Natural killer cell (primary cell): ENCODE results near the gene PRPF40A. TPM values are rescaled to one million over a fixed set of nuclear protein-coding genes. Genes with fewer than 3 reads are reported as not detected.

Experiments used
- ATAC-seq, 3 donors: fragments of 150-1000 bp in 2 of 3; fragments of 200-7000 bp in 1 of 3; cut with Tn5 transposase; 1 replicate in 1 of 3; 2 replicates in 2 of 3; pipeline ENCODE4 v1.10.0; 2021; ENCODE audit warnings: mild to moderate bottlenecking in 2 of 3, moderate library complexity in 2 of 3
- DNase-seq, 2 donors: peaks; one replicate each; pipeline versions ENCODE4 v3.0.0 to v3.0.0-alpha.2; 2013 to 2021; ENCODE audit warnings: mixed read lengths in 1 of 2
- H3K27ac ChIP-seq: one replicate; pipeline ENCODE4 v1.5.1; 2013; ENCODE audit warnings: mild to moderate bottlenecking, low read length
- H3K27me3 ChIP-seq: one replicate; pipeline ENCODE4 v1.6.1; 2013; ENCODE audit warnings: low read length; ENCODE audit not compliant: control insufficient read depth, insufficient read depth
- H3K36me3 ChIP-seq: one replicate; pipeline ENCODE4 v1.6.1; 2013; ENCODE audit warnings: low read length; ENCODE audit not compliant: control insufficient read depth, insufficient read depth
- H3K4me1 ChIP-seq: one replicate; pipeline ENCODE4 v1.6.1; 2013; ENCODE audit warnings: low read length; ENCODE audit not compliant: control insufficient read depth, insufficient read depth
- H3K4me3 ChIP-seq: one replicate; pipeline ENCODE4 v1.5.1; 2013; ENCODE audit warnings: low read length
- H3K9me3 ChIP-seq: one replicate; pipeline ENCODE4 v1.6.1; 2013; ENCODE audit warnings: low read length; ENCODE audit not compliant: control insufficient read depth, insufficient read depth
- H3K27ac Mint-ChIP-seq, 2 donors: one replicate each; pipeline ENCODE4 v1.8.0; 2022; ENCODE audit warnings: mild to moderate bottlenecking in 2 of 2, mixed read lengths in 2 of 2, moderate library complexity in 1 of 2
- H3K27me3 Mint-ChIP-seq, 2 donors: one replicate each; pipeline ENCODE4 v1.8.0; 2022; ENCODE audit warnings: low read depth in 2 of 2, mixed read lengths in 2 of 2
- H3K36me3 Mint-ChIP-seq: one replicate; pipeline ENCODE4 v1.8.0; 2022; ENCODE audit warnings: mixed read lengths
- H3K4me1 Mint-ChIP-seq, 2 donors: one replicate each; pipeline ENCODE4 v1.8.0; 2022; ENCODE audit warnings: mixed read lengths in 2 of 2
- H3K4me3 Mint-ChIP-seq: one replicate; pipeline ENCODE4 v1.8.0; 2022; ENCODE audit warnings: mild to moderate bottlenecking, moderate library complexity, mixed read lengths
- H3K9me3 Mint-ChIP-seq, 2 donors: one replicate each; pipeline ENCODE4 v1.8.0; 2022; ENCODE audit warnings: mixed read lengths in 2 of 2
- WGBS: methylation state at CpG from one replicate; pipeline ENCODE4 v1.1.7; 2013; ENCODE audit warnings: missing lambda C conversion rate; ENCODE audit not compliant: insufficient coverage; 5-methylcytosine and 5-hydroxymethylcytosine counted together
- intact Hi-C: fragments of 100-400 bp; cut with micrococcal nuclease; formaldehyde crosslinking; loops from one replicate; pipeline ENCODE4 v1.14.2; 2022
- total RNA-seq, 4 donors: library from RNA; stranded (reverse); fragments of 120-200 nt in 1 of 4; gene quantifications; one replicate each; pipeline versions ENCODE4 v1.2.3 to v1.2.4, GENCODE V29; 2013 to 2022
- TF ChIP-seq, protein P1 (sequence below): fragments of 200-600 bp; IDR thresholded peaks from one replicate; pipeline ENCODE4 v1.8.0; 2022; ENCODE audit warnings: antibody characterized with exemption

The PRPF40A gene
- total RNA-seq, 3 donors from 2014 or later (not counting 1 experiment from before 2014, with no cell fraction given) = 120 to 137 (median 130) TPM

DNA sequence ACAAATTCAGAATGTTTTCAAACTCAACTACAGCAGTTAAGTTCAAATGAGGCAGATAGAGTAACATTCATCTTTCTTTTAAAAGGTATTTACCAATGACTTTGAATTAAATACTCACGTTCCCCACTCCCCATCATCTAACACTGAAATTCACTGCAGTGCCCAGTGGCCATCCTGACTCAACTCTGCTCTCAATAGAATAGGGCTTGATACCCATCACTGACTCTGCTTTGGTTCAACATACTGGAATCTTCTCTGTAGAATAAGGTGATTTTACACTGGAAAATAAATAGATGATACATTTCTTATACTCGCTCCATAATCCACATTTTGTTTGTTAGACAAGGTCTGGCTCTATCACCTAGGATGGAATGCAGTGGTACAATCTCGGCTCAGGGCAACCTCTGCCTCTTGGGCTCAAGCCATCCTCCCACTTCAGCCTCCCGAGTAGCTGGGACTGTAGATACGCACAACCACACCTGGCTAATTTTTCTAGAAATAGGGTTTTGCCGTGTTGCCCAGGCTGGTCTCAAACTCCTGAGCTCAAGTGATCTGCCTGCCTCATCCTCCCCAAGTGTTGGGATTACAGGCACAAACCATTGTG lies 66.4 kb downstream of the PRPF40A start:
- Mint-ChIP-seq H3K27ac (no peak overlapping the region), H3K27me3 (no peaks in the 10 kb centered on the region), H3K36me3 (peaks cover under 1% of the 10 kb centered on the region), H3K4me1 (no peaks in the 10 kb centered on the region), H3K4me3 (no peak overlapping the region), H3K9me3 (no peaks in the 10 kb centered on the region)
- peaks cover 26% of the 10 kb centered on the region for H3K36me3 ChIP-seq
- H3K4me3 ChIP-seq = no peak overlapping the region
- DNase-seq (no peak), ATAC-seq (no peak)
- intact Hi-C loops = no loop called here
- no peaks in the 10 kb centered on the region for H3K4me1 ChIP-seq
- no peaks in the 10 kb centered on the region for H3K27me3 ChIP-seq
- TF ChIP-seq, protein P1, sequence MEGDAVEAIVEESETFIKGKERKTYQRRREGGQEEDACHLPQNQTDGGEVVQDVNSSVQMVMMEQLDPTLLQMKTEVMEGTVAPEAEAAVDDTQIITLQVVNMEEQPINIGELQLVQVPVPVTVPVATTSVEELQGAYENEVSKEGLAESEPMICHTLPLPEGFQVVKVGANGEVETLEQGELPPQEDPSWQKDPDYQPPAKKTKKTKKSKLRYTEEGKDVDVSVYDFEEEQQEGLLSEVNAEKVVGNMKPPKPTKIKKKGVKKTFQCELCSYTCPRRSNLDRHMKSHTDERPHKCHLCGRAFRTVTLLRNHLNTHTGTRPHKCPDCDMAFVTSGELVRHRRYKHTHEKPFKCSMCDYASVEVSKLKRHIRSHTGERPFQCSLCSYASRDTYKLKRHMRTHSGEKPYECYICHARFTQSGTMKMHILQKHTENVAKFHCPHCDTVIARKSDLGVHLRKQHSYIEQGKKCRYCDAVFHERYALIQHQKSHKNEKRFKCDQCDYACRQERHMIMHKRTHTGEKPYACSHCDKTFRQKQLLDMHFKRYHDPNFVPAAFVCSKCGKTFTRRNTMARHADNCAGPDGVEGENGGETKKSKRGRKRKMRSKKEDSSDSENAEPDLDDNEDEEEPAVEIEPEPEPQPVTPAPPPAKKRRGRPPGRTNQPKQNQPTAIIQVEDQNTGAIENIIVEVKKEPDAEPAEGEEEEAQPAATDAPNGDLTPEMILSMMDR = no peak
- no peaks in the 10 kb centered on the region for H3K9me3 ChIP-seq
- WGBS = 96% methylated on average over 6 of the region's 6 CpGs
- H3K27ac ChIP-seq = no peak overlapping the region

DNA sequence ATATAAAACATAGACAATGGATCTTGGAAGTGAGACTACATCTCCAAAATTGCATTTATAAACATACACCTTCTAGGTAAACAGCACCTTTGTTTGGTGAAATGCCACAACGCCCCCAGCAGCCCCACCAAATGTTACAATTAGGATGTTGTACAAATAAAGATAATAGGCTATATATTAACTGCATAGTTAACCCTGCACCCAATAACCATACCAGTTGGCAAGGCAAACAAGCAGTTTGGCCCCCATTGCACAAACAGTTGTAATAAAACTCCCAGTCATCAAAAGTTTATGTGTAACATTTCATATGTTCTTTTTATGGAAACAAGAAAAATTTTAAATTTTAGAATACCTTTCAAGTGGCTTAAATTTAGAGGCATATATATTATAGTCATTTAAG lies 67.3 kb downstream of the PRPF40A start:
- H3K27ac Mint-ChIP-seq = no peak overlapping the region
- H3K4me3 ChIP-seq = no peak overlapping the region
- H3K4me1 ChIP-seq = no peaks in the 10 kb centered on the region
- no peak overlapping the region for H3K4me3 Mint-ChIP-seq
- TF ChIP-seq, protein P1 = no peak
- WGBS = no CpG with 5 or more reads among the region's 1 CpG
- H3K27ac ChIP-seq = no peak overlapping the region
- no peaks in the 10 kb centered on the region for H3K9me3 ChIP-seq
- H3K4me1 Mint-ChIP-seq = no peaks in the 10 kb centered on the region
- H3K36me3 ChIP-seq = peaks cover 19% of the 10 kb centered on the region
- ATAC-seq (no peak), DNase-seq (no peak)
- no peaks in the 10 kb centered on the region for H3K27me3 ChIP-seq
- intact Hi-C loops = no loop called here
- H3K9me3 Mint-ChIP-seq = no peaks in the 10 kb centered on the region
- no peaks in the 10 kb centered on the region for H3K36me3 Mint-ChIP-seq
- no peaks in the 10 kb centered on the region for H3K27me3 Mint-ChIP-seq

DNA sequence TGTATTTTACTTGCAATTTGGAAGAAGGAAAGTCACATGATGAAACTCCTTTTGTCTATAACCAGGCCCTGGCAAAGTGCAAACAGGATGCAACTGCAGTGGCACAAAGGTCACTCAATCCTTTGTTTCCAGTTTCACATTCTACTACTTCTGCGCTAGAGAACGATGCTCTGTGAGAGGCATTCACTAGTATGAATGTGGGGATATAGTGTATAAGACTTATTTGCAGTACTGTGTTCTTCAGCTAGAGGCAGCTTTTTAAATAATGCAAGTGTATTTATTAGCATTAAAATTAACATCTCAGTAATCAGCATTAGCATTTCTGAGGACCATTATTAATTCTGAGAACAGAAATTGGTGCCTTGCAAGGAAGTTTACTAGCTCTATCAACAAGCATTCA lies 68.9 kb downstream of the PRPF40A start:
- Mint-ChIP-seq H3K27me3 (no peaks in the 10 kb centered on the region), H3K4me3 (no peak overlapping the region), H3K36me3 (no peaks in the 10 kb centered on the region), H3K4me1 (no peaks in the 10 kb centered on the region), H3K9me3 (no peaks in the 10 kb centered on the region), H3K27ac (no peak overlapping the region)
- Histone ChIP-seq H3K27me3 (no peaks in the 10 kb centered on the region), H3K9me3 (no peaks in the 10 kb centered on the region), H3K27ac (no peak overlapping the region), H3K4me1 (no peaks in the 10 kb centered on the region), H3K4me3 (no peak overlapping the region), H3K36me3 (peaks cover 6% of the 10 kb centered on the region)
- DNase-seq (no peak), ATAC-seq (no peak)
- TF ChIP-seq, protein P1 = no peak
- WGBS = 0% methylated on average over 1 of the region's 2 CpGs
- intact Hi-C loops = no loop called here

DNA sequence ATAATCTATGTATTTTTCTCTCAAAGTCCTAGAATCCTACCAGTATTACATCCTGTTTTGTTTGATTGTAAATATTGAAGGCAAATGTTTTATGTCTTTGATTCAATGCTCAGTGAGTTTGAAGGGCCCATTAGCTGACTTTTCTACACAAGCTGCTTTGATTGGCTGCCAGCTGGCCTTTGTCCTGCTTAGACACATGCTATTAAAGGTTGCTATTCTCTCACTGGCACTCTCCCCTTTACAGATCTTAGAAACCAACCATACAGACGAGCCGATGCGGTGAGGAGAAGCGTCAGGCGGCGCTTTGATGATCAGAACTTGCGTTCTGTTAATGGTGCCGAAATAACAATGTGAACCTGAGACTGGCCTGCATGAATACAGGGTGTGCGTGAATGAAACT lies 69.7 kb downstream of the PRPF40A start:
- H3K27me3 Mint-ChIP-seq = no peaks in the 10 kb centered on the region
- 97% methylated on average over 9 of the region's 9 CpGs for WGBS
- Histone ChIP-seq H3K36me3 (peaks cover 6% of the 10 kb centered on the region), H3K27me3 (no peaks in the 10 kb centered on the region), H3K4me1 (no peaks in the 10 kb centered on the region), H3K27ac (no peak overlapping the region), H3K4me3 (no peak overlapping the region), H3K9me3 (no peaks in the 10 kb centered on the region)
- H3K4me1 Mint-ChIP-seq = no peaks in the 10 kb centered on the region
- H3K27ac Mint-ChIP-seq = peak overlapping the region in 1 of 2 donors; percentile 45
- no peak overlapping the region for H3K4me3 Mint-ChIP-seq
- no peaks in the 10 kb centered on the region for H3K36me3 Mint-ChIP-seq
- DNase-seq (no peak), ATAC-seq (no peak)
- intact Hi-C loops = no loop called here
- no peaks in the 10 kb centered on the region for H3K9me3 Mint-ChIP-seq
- TF ChIP-seq, protein P1 = no peak
